Activated naive CD8-positive, alpha-beta T cell (primary cell): ENCODE results near the gene TRIML1.

ENCODE experiments used
- H3K27ac Mint-ChIP-seq: one replicate; pipeline ENCODE4 v1.8.0; 2021; ENCODE audit warnings: mixed read lengths
- H3K27me3 Mint-ChIP-seq: one replicate; pipeline ENCODE4 v1.8.0; 2021; ENCODE audit warnings: mixed read lengths
- H3K36me3 Mint-ChIP-seq: one replicate; pipeline ENCODE4 v1.8.0; 2021; ENCODE audit warnings: mixed read lengths
- H3K4me1 Mint-ChIP-seq: one replicate; pipeline ENCODE4 v1.8.0; 2021; ENCODE audit warnings: low read depth, mixed read lengths
- H3K4me3 Mint-ChIP-seq: one replicate; pipeline ENCODE4 v1.8.0; 2021; ENCODE audit warnings: mild to moderate bottlenecking, mixed read lengths
- H3K9me3 Mint-ChIP-seq: one replicate; pipeline ENCODE4 v1.8.0; 2021; ENCODE audit warnings: low read depth, mixed read lengths

TRIML1 gene, protein sequence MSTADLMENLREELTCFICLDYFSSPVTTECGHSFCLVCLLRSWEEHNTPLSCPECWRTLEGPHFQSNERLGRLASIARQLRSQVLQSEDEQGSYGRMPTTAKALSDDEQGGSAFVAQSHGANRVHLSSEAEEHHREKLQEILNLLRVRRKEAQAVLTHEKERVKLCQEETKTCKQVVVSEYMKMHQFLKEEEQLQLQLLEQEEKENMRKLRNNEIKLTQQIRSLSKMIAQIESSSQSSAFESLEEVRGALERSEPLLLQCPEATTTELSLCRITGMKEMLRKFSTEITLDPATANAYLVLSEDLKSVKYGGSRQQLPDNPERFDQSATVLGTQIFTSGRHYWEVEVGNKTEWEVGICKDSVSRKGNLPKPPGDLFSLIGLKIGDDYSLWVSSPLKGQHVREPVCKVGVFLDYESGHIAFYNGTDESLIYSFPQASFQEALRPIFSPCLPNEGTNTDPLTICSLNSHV

DNA sequence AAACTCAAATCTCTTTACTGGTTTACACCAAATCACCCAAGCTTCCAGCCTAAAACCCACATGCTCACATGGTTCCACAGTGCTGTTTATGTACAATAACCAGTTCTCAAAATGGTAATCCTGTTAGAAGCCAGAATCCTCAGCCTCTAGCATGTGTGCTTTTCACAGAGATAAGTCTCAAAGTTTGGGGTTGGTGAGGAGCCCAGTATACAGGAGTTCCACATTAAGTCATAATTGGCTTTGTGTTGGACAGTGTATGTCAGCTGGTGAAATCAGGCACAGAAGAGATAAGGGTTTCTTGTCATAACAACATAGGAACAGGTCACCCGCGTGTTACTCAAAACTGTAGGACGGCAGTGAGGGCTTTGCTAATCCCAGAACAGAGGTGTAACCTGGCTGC, at the start of gene TRIML1:
Gene TRIML1, plus strand, starts transcription at position 301 of the 400 bp plus-strand sequence. CDS start 118 bp downstream, outside the sequence.
- no peaks in the 10 kb centered on the region for H3K4me1 Mint-ChIP-seq
- H3K27me3 Mint-ChIP-seq, result no peaks in the 10 kb centered on the region
- no peaks in the 10 kb centered on the region for H3K36me3 Mint-ChIP-seq
- no peaks in the 10 kb centered on the region for H3K9me3 Mint-ChIP-seq
- no peak within 1 kb of the TSS for H3K4me3 Mint-ChIP-seq
- no peak within 1 kb of the TSS for H3K27ac Mint-ChIP-seq

DNA sequence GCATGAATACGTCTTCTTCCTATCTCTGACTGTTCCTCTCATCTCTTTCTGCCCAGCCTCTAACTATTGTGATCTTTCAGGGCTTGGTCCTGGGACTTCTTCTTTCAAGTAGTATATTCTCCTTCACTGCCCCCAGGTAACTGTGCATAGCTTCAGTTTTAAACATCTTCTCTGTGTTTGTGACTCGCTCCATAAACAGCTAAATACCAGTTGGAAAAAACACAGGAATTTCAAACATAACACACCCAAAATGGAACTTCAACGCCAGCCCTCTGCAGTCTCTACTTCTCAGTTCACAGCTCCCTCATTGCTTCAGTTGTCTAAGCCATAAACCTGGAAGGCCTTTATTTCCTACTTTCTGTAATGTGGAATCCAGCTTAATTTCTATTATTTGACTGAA, 46.4 kb upstream of the TRIML1 start:
- peaks cover 8% of the 10 kb centered on the region for H3K9me3 Mint-ChIP-seq
- no peak overlapping the region for H3K27ac Mint-ChIP-seq
- H3K36me3 Mint-ChIP-seq, result peaks cover 2% of the 10 kb centered on the region
- no peaks in the 10 kb centered on the region for H3K4me1 Mint-ChIP-seq
- no peak overlapping the region for H3K4me3 Mint-ChIP-seq
- no peaks in the 10 kb centered on the region for H3K27me3 Mint-ChIP-seq

DNA sequence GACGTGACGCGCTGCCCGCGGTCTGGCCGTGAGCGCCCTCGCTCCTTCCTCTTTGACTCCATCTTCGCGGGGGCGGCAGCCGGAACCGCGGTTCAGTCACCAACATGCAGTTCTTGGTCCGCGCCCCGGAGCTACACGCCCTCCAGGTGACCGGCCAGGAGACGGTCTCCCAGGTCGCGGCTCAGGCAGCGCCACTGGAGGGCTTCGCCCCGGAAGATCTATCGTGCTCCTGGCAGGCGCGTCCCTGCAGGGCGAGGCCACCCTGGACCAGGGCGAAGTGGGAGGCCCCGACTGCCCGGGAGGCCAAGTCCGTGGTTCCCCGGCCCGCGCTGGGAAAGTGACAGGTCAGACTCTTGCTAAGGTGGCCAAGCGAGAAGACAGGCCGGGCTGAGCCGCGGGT, 32.8 kb upstream of the TRIML1 start:
- H3K9me3 Mint-ChIP-seq, result peaks cover 6% of the 10 kb centered on the region
- H3K36me3 Mint-ChIP-seq, result no peaks in the 10 kb centered on the region
- no peak overlapping the region for H3K27ac Mint-ChIP-seq
- H3K4me1 Mint-ChIP-seq, result no peaks in the 10 kb centered on the region
- H3K4me3 Mint-ChIP-seq, result no peak overlapping the region
- H3K27me3 Mint-ChIP-seq, result no peaks in the 10 kb centered on the region

DNA sequence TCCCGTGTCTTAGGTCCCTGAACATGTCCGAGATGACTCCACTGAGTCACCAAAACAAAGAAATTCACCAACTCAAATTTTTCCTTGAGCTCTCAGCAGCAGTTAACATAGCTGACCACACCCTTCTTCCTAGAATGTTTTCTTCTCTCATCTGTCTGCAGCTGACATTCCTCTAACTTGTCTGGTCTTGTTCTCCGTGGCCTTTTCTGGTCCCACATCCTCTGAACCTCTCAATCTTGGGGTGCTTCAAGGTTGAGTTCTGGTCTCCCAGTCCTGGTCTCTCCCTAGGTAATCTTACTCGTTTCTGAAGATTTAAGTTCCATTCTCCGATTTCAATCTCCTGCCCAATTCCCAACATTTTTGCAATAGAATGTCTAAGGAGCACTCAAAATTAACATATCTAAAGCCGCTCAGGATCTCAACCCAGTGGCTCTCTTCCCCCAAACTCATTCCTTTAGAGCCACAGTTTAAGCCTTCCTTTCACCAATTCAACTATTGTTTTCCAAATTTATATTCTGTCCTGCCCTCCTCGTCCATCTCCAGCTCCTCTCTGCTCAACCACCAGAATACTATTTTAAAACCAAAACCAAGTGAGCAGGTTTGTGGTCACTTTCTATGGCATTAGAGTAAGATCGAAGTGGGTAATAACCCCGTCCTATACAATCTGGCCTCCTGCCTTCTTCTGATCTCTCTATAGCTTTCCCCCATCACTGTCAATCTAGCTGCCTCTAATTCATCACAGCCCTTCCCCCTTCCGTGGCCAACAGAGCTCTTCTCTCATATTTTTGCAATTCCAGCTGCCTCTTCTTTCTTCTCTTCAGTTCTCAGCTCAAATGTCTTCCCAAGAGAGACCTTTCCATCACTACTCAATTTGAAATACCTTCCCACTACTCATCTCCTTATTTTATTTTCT, 31.1 kb upstream of the TRIML1 start:
- H3K4me1 Mint-ChIP-seq, result no peaks in the 10 kb centered on the region
- no peaks in the 10 kb centered on the region for H3K27me3 Mint-ChIP-seq
- no peak overlapping the region for H3K27ac Mint-ChIP-seq
- no peaks in the 10 kb centered on the region for H3K36me3 Mint-ChIP-seq
- H3K9me3 Mint-ChIP-seq, result peaks cover 6% of the 10 kb centered on the region
- H3K4me3 Mint-ChIP-seq, result no peak overlapping the region

DNA sequence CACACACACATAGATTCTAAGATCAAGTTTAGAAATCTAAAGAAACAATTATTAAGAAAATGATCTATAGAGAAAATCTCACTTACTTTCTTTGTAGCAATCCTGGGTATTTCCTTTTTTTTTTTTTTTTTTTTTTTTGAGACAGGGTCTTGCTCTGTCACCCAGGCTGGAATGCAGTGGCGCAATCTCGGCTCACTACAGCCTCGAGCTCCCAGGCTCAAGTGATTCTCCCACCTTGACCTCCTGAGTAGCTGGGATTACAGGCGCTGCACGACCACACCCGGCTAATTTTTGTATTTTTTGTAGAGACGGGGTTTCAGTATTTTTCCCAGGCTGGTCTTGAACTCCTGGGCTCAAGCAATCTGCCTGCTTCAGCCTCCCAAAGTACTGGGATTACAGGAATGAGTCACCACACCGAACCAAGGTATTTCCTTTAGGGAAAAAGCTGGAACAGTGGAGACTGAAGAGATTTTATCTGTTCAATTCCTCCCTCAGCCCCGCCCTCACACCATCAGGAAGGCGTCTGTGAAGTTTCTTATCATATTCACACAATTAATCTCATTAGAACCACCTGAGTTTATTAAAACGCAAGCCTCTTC, 30.0 kb upstream of the TRIML1 start, which contains the start of gene TRIML2:
Gene TRIML2, minus strand, starts transcription at position 447 of the 599 bp plus-strand sequence. CDS start 4,235 bp downstream, outside the sequence.
- Mint-ChIP-seq H3K4me3 (no peak within 1 kb of the TSS), H3K27me3 (no peaks in the 10 kb centered on the region), H3K36me3 (no peaks in the 10 kb centered on the region), H3K27ac (no peak within 1 kb of the TSS), H3K9me3 (peaks cover 6% of the 10 kb centered on the region), H3K4me1 (no peaks in the 10 kb centered on the region)

DNA sequence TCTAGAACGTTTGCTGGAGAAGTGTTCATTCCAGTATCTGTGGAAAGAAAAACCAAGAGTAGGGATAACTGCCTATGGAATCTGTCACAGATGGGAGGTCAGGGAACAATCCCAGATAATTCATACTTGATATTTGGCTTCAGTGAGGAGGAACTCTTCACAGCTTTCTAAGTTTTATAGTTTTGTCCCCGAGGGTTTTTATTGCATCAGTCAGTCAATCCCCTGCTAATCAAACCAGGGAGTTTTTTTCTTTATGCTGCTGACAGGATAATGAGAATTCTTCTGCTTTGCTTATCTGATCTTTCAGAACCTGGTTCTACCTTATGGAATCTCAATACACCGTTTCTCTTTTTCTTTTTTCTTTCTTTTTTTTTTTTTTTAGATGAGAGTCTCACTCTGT, 29.2 kb upstream of the TRIML1 start:
- Mint-ChIP-seq H3K4me1 (no peaks in the 10 kb centered on the region), H3K4me3 (no peak overlapping the region), H3K9me3 (peaks cover 6% of the 10 kb centered on the region), H3K36me3 (no peaks in the 10 kb centered on the region), H3K27ac (no peak overlapping the region), H3K27me3 (no peaks in the 10 kb centered on the region)

DNA sequence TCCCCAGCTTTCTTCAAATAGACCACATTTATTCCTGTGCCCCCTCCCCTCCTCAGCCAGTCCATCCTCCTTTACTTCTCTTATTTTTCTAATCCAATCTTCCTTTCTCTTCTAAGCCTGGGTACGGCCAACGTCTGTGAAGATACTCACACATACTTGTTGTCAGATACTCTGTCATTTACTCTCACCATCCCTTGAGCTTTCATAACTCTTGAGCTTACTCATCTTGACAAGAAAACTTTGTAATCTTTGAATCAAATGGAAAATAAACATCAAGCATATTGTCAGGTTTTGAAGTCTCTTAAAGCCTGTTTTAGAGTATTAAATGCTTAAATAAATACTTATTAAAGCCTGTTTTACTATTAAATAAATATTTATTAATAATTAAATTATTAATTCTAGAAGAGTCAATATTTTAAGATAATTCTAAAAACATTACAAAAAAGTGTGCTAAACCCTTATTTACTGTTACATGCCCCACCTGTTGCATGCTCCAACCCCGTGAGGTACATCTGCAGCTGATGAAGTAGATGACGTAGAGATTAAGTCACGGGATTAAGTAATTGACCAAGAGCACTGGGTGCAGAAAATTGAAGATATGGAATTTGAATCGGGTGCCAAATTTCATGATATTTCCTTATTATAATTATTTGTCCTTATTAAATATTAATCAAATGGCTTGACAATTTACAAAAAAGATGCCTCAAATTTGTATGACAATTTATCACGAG, 28.3 kb upstream of the TRIML1 start:
- no peaks in the 10 kb centered on the region for H3K27me3 Mint-ChIP-seq
- H3K36me3 Mint-ChIP-seq, result no peaks in the 10 kb centered on the region
- no peak overlapping the region for H3K4me3 Mint-ChIP-seq
- no peak overlapping the region for H3K27ac Mint-ChIP-seq
- H3K4me1 Mint-ChIP-seq, result no peaks in the 10 kb centered on the region
- peaks cover 6% of the 10 kb centered on the region for H3K9me3 Mint-ChIP-seq

DNA sequence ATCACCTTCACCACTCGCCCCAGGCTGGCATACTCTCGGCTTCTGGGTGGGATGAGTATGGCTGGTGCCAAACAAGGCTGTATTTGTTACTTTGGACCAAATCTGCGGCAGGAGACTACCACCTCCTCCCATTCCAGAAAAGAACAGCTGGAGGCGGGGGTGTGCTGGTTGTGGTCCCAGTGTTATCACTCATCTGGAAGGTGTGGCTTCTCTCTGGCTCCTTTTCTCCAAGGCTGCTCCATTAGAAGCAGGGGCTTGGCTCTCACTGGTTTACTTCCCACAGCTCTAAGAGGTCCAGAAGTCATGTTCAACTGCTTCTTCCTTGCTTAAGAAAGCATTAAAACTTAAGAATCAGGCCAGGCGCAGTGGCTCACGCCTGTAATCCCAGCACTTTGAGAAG, 27.3 kb upstream of the TRIML1 start:
- Mint-ChIP-seq H3K36me3 (no peaks in the 10 kb centered on the region), H3K27ac (no peak overlapping the region), H3K27me3 (no peaks in the 10 kb centered on the region), H3K9me3 (peaks cover 6% of the 10 kb centered on the region), H3K4me1 (no peaks in the 10 kb centered on the region), H3K4me3 (no peak overlapping the region)

DNA sequence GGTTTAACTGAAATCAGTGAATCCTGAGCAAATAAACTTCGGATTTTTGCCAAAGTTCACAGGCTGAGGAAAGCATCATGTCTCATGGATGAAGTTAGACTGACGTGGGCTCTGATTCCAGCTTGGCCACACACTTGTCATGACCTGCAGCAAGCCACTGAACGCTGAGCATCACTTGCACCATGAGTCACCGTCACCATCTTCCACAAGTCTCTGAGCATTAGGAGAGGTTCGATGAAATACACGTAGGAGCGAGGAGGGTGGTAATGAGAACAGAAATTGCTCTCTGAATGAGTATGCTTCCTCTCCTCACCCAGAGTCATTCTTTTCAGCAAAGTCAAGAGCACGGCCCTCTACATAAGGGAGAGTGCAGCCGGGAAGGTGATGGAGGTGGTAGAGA, 26.1 kb upstream of the TRIML1 start:
- Mint-ChIP-seq H3K9me3 (peaks cover 2% of the 10 kb centered on the region), H3K4me1 (no peaks in the 10 kb centered on the region)

DNA sequence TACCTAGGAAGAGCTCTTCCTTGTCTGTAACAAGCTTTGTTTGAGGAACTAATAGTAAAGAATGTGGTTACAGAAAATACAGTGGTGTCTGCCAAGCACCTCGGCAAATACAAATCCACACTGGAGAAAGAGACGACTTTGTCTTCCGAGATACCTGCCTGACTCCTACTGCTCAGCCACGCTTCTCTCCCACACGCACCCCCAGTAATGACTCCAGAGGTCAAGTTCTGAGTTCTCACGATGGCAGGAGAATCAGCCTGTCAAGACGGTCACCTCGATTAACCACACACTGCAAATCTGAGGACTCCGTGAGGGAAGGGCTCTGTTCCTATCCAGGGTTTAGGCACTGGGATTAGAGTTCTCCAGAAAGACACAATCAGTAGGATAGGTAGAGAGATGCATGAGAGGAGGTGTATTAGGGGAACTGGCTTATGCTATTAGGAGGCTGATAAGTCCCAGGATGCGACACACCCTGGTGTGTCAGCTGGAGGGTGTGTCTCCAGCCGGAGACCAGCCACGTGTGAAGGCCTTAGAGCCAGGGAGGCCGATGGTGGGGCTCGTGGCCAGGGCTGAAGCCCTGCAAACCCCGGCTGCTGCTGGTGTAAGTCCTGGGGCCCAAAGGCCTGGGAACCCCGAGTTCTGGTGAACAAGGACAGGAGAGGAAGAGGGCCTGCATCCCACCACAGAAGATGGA, 21.5 kb upstream of the TRIML1 start:
- no peaks in the 10 kb centered on the region for H3K9me3 Mint-ChIP-seq
- H3K4me1 Mint-ChIP-seq, result no peaks in the 10 kb centered on the region
- no peaks in the 10 kb centered on the region for H3K27me3 Mint-ChIP-seq
- H3K27ac Mint-ChIP-seq, result no peak overlapping the region
- H3K4me3 Mint-ChIP-seq, result no peak overlapping the region
- H3K36me3 Mint-ChIP-seq, result no peaks in the 10 kb centered on the region

More for the DNA sequence above, 26.1 kb upstream of the TRIML1 start:
- H3K4me3 Mint-ChIP-seq, result no peak overlapping the region
- no peak overlapping the region for H3K27ac Mint-ChIP-seq
- H3K27me3 Mint-ChIP-seq, result no peaks in the 10 kb centered on the region
- H3K36me3 Mint-ChIP-seq, result no peaks in the 10 kb centered on the region

DNA sequence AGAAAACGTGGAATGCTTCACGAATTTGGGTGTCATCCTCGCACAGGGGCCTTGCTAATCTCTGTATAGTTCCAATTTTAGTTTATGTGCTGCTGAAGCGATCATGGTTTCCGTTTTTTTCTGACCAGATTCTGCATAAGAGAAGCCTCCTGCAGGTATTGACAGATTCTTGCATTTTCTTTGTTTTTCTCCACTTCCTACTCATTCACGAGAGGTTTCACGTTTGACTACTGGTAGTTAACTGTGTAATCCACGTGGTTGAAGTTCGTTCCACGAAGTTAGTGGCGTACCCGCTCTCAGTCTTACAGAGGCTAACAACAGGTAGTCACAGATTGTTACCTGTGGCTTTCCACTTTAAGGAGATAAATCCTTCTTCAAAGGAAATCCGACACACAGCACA, 17.7 kb upstream of the TRIML1 start:
- Mint-ChIP-seq H3K4me1 (no peaks in the 10 kb centered on the region), H3K36me3 (no peaks in the 10 kb centered on the region), H3K27ac (no peak overlapping the region), H3K9me3 (no peaks in the 10 kb centered on the region), H3K4me3 (no peak overlapping the region), H3K27me3 (no peaks in the 10 kb centered on the region)

DNA sequence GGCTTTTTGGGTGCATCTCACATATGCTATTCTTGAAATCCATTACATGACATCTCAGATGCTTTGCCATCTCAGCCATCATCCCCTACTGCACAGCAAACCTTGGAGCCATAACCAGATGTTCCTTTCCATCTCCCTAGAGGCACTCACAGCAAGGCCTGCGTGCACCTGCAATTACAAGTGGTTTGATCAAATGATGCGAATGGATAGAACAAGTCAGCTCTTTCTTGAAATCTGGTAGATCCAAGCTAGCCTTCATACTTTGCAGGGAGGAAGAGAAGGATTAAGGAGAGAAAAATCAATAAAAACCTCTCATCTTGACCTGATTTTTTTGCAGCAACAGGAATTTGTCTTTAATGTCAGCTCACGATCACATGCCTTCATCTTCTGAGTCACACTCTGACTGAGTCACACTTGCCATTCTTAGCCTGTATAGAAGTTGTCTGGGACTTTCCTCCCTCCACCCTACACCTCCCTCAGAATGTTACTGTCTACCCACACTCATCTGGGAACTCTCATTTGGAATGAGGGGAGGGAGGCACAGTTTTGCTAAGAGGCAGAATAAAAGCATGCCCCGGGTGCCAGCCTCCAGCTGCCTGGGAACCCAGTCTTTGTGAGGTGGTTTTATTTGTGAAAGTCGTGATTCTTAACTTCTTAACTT, 11.9 kb upstream of the TRIML1 start:
- Mint-ChIP-seq H3K9me3 (peaks cover 9% of the 10 kb centered on the region), H3K27me3 (no peaks in the 10 kb centered on the region), H3K4me1 (no peaks in the 10 kb centered on the region), H3K27ac (no peak overlapping the region), H3K36me3 (no peaks in the 10 kb centered on the region), H3K4me3 (no peak overlapping the region)

DNA sequence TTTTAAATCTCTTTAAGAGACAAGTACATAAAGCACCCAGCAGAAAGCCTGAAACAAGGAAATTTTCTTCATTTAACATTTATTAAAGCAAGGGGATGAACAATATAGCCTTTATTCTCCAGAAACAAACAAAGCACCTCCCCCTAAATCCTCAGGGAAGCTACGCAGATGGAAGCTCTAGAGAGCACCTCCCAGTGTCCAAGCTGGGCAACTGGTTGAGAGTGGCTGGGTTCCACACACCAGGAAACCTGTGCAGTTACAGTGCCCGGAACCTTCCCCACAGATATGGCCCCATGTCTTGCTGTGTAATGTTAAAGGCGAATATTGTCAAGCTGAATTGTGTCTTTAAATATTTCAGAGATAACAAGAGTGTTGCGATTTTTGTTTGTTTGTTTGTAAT, 8.9 kb upstream of the TRIML1 start:
- Mint-ChIP-seq H3K9me3 (peaks cover 14% of the 10 kb centered on the region), H3K27ac (no peak overlapping the region), H3K27me3 (no peaks in the 10 kb centered on the region), H3K4me3 (no peak overlapping the region), H3K36me3 (no peaks in the 10 kb centered on the region), H3K4me1 (no peaks in the 10 kb centered on the region)
